Hepatocyte (in vitro differentiated cells): ENCODE measurements around the gene INTS13. TPM values are rescaled to one million over a fixed set of nuclear protein-coding genes. Genes with fewer than 3 reads are reported as not detected.
A peak's percentile ranks its signal among the peaks of the same experiment; 100 is the strongest.

Source experiments
- DNase-seq: peaks from one replicate; pipeline ENCODE4 v3.0.0-alpha.2; 2016; ENCODE audit warnings: low spot score
- H2AFZ ChIP-seq: fragments of 200-600 bp; sonication (generic); 2 replicates; pipeline ENCODE4 v1.6.0; 2016; ENCODE audit warnings: antibody characterized with exemption, mild to moderate bottlenecking
- H3K27ac ChIP-seq: fragments of 200-600 bp; sonication (generic); 2 replicates; pipeline ENCODE4 v1.5.1; 2016; ENCODE audit warnings: mild to moderate bottlenecking
- H3K27me3 ChIP-seq: fragments of 200-600 bp; sonication (generic); 2 replicates; pipeline ENCODE4 v1.6.1; 2016
- H3K36me3 ChIP-seq: fragments of 200-600 bp; sonication (generic); replicated peaks from 2 replicates; pipeline ENCODE4 v1.5.1; 2016; ENCODE audit warnings: low read depth; ENCODE audit not compliant: insufficient read depth
- H3K4me1 ChIP-seq: fragments of 200-600 bp; sonication (generic); 2 replicates; pipeline ENCODE4 v1.5.1; 2016; ENCODE audit warnings: mild to moderate bottlenecking, moderate library complexity; ENCODE audit not compliant: insufficient read depth
- H3K4me2 ChIP-seq: fragments of 200-600 bp; sonication (generic); 2 replicates; pipeline ENCODE4 v1.6.0; 2016
- H3K4me3 ChIP-seq: fragments of 200-600 bp; sonication (generic); 2 replicates; pipeline ENCODE4 v1.5.1; 2016; ENCODE audit warnings: mild to moderate bottlenecking
- H3K79me2 ChIP-seq: fragments of 200-600 bp; sonication (generic); 2 replicates; pipeline ENCODE4 v1.6.0; 2017; ENCODE audit warnings: mild to moderate bottlenecking
- H3K9me2 ChIP-seq: fragments of 200-600 bp; sonication (generic); replicated peaks from 2 replicates; pipeline ENCODE4 v1.6.0; 2017; ENCODE audit warnings: mild to moderate bottlenecking; ENCODE audit not compliant: insufficient read depth
- H3K9me3 ChIP-seq: fragments of 200-600 bp; sonication (generic); 2 replicates; pipeline ENCODE4 v1.5.1; 2016; ENCODE audit warnings: low read depth, mild to moderate bottlenecking
- H4K20me1 ChIP-seq: fragments of 200-600 bp; sonication (generic); 2 replicates; pipeline ENCODE4 v1.6.0; 2016; ENCODE audit warnings: mild to moderate bottlenecking; ENCODE audit not compliant: insufficient read depth, poor library complexity, severe bottlenecking
- EZH2 ChIP-seq: fragments of 200-600 bp; sonication (generic); IDR thresholded peaks from 2 replicates; pipeline ENCODE4 v1.6.1; 2016; ENCODE audit warnings: antibody characterized with exemption, mild to moderate bottlenecking, borderline replicate concordance
- EZH2phosphoT487 ChIP-seq: fragments of 200-600 bp; sonication (generic); IDR thresholded peaks from one replicate; pipeline ENCODE4 v1.6.1; 2018; ENCODE audit warnings: antibody characterized with exemption, mild to moderate bottlenecking, low read depth, moderate library complexity; ENCODE audit not compliant: unreplicated experiment, severe bottlenecking
- whole genome bisulfite sequencing: methylation state at CpG from one replicate; pipeline ENCODE4 v1.1.6; 2016; ENCODE audit warnings: low lambda C conversion rate; ENCODE audit errors: missing lambda C conversion rate; 5-methylcytosine and 5-hydroxymethylcytosine counted together
- polyA plus RNA-seq: library from polyadenylated mRNA; unstranded; fragments of >200 nt; fragmentation: Nextera tagmentation; extraction: Ambion mirVana; gene quantifications from 2 replicates; pipeline ENCODE4 v1.2.1, GENCODE V29; 2016
- total RNA-seq: library from RNA; depleted of rRNA; stranded (reverse); fragments of >200 nt; gene quantifications from 2 replicates; pipeline ENCODE4 v1.2.3, GENCODE V29; 2014
- TF ChIP-seq, protein P1 (sequence below): fragments of 200-600 bp; sonication (generic); IDR thresholded peaks from 2 replicates; pipeline ENCODE4 v1.5.1; 2016; ENCODE audit warnings: antibody characterized with exemption, mild to moderate bottlenecking; ENCODE audit not compliant: poor library complexity

The INTS13 gene
- total and polyA plus RNA-seq, 2 experiments from 2014 or later = 13.8 to 40.4 TPM

GRCh38 chr12:26870491-26871419, 67.0 kb downstream of the INTS13 start:
- no peaks in the 10 kb centered on the region for H3K27me3 ChIP-seq
- no peaks in the 10 kb centered on the region for H3K36me3 ChIP-seq
- no peak overlapping the region for H3K4me3 ChIP-seq
- H3K9me2 ChIP-seq = no peaks in the 10 kb centered on the region
- H3K79me2 ChIP-seq = no peaks in the 10 kb centered on the region
- H2AFZ ChIP-seq = no peak overlapping the region
- H3K9me3 ChIP-seq = no peaks in the 10 kb centered on the region
- H4K20me1 ChIP-seq = no peaks in the 10 kb centered on the region
- peak overlapping the region; percentile 38 for H3K4me2 ChIP-seq
- peak overlapping the region; percentile 41 for H3K27ac ChIP-seq
- TF ChIP-seq EZH2phosphoT487 = no peak
- WGBS = 43% methylated on average over 11 of the region's 11 CpGs
- peak; percentile 65 for DNase-seq
- peaks cover 7% of the 10 kb centered on the region for H3K4me1 ChIP-seq

DNA sequence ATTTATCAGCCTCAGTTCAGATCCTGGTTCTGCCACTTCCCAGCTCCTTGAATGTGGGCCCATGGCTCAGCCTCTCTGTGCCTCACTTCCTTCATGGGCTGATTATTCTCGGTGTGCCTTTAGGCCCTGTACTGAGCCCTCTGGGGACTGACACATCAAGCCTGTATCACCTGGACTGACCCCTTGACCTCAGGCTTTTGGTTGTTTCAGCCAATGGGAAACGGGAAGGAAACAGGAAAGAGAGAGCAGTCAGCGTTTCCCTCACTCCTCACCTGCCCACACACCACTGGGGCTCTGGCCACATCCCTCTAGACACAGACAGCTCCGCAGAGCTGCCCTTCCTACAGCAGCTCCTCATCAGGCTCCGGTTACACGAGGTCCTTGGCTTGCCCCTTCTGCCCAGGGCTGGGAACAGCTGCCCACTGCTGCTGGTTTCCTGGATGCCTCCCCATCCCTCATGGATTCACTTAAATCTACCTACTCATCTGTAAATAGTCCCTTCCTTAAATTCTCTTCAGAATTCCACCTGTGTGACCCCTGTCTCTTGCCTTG, 67.8 kb downstream of the INTS13 start:
- Histone ChIP-seq H2AFZ (no peak overlapping the region), H3K9me2 (no peaks in the 10 kb centered on the region), H3K36me3 (no peaks in the 10 kb centered on the region), H4K20me1 (no peaks in the 10 kb centered on the region), H3K27me3 (no peaks in the 10 kb centered on the region), H3K79me2 (no peaks in the 10 kb centered on the region), H3K9me3 (no peaks in the 10 kb centered on the region), H3K27ac (peak overlapping the region; percentile 41), H3K4me3 (no peak overlapping the region), H3K4me1 (peaks cover 7% of the 10 kb centered on the region), H3K4me2 (no peak overlapping the region)
- 84% methylated on average over 6 of the region's 6 CpGs for WGBS
- TF ChIP-seq, protein P1, sequence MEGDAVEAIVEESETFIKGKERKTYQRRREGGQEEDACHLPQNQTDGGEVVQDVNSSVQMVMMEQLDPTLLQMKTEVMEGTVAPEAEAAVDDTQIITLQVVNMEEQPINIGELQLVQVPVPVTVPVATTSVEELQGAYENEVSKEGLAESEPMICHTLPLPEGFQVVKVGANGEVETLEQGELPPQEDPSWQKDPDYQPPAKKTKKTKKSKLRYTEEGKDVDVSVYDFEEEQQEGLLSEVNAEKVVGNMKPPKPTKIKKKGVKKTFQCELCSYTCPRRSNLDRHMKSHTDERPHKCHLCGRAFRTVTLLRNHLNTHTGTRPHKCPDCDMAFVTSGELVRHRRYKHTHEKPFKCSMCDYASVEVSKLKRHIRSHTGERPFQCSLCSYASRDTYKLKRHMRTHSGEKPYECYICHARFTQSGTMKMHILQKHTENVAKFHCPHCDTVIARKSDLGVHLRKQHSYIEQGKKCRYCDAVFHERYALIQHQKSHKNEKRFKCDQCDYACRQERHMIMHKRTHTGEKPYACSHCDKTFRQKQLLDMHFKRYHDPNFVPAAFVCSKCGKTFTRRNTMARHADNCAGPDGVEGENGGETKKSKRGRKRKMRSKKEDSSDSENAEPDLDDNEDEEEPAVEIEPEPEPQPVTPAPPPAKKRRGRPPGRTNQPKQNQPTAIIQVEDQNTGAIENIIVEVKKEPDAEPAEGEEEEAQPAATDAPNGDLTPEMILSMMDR = no peak
- TF ChIP-seq EZH2phosphoT487 (no peak), EZH2 (no peak)
- DNase-seq = no peak

DNA sequence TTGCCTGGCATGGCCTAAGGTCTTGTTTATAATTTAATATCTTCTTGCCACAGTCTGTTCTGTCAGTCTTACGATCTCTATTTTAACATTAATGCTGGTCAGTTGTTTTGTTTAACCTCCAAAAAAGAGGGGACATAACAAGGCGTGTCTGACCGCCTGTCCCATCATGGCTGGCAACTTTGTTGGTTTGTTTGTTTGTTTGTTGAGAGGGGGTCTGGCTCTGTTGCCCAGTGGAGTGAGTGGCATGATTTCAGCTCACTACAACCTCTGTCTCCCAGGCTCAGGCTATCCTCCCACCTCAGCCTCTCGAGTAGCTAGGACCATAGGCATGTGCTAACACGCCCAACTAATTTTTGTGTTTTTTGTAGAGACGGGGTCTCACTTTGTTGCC, 68.7 kb downstream of the INTS13 start:
- H3K4me2 ChIP-seq = no peak overlapping the region
- peaks cover 7% of the 10 kb centered on the region for H3K4me1 ChIP-seq
- no peaks in the 10 kb centered on the region for H3K27me3 ChIP-seq
- no peaks in the 10 kb centered on the region for H3K36me3 ChIP-seq
- no peaks in the 10 kb centered on the region for H3K9me3 ChIP-seq
- TF ChIP-seq EZH2phosphoT487 = no peak
- TF ChIP-seq EZH2 = no peak
- TF ChIP-seq, protein P1 = no peak
- DNase-seq = no peak
- H2AFZ ChIP-seq = no peak overlapping the region
- no peaks in the 10 kb centered on the region for H3K79me2 ChIP-seq
- H3K9me2 ChIP-seq = no peaks in the 10 kb centered on the region
- 96% methylated on average over 6 of the region's 6 CpGs for WGBS
- H4K20me1 ChIP-seq = no peaks in the 10 kb centered on the region
- H3K27ac ChIP-seq = no peak overlapping the region
- no peak overlapping the region for H3K4me3 ChIP-seq
